Retina (tissue), 1 donor: ENCODE data around the gene TLR2.

Experiments
- DNase-seq: peaks from one replicate; pipeline ENCODE4 v3.0.0-alpha.2; 2016

Gene TLR2

GRCh38 chr4:153733751-153734448, 49.8 kb downstream of the TLR2 start:
- no peak for DNase-seq

- DNase-seq: no peak
Measured at GRCh38 chr4:153735906-153736461, 51.9 kb downstream of the TLR2 start.

GRCh38 chr4:153741541-153741940, 57.5 kb downstream of the TLR2 start:
- no peak for DNase-seq

GRCh38 chr4:153745651-153746050, 61.6 kb downstream of the TLR2 start:
- DNase-seq: no peak

- no peak for DNase-seq
Measured at GRCh38 chr4:153747406-153747955, 63.4 kb downstream of the TLR2 start.

- no peak for DNase-seq
Measured at GRCh38 chr4:153748378-153748777, 64.3 kb downstream of the TLR2 start.

- DNase-seq: peak; percentile 63
Measured at GRCh38 chr4:153750197-153750817, 66.2 kb downstream of the TLR2 start.

- DNase-seq: no peak
Measured at GRCh38 chr4:153755186-153755585, 71.1 kb downstream of the TLR2 start.
